Islet precursor cell (in vitro differentiated cells): ENCODE results near the gene SPG7.
A peak's percentile ranks its signal among the peaks of the same experiment; 100 is the strongest.
"Not testable (repeated sequence)": the region's sequence is repeated elsewhere in the genome, so short reads cannot be mapped to it uniquely, and the experiment has no call there.

Experiments used
- DNase-seq: peaks from one replicate; pipeline ENCODE4 v3.0.0-alpha.2; 2018

The SPG7 gene

GRCh38 chr16:89582614-89583196, 74.5 kb downstream of the SPG7 start:
- no peak for DNase-seq

GRCh38 chr16:89583197-89583894, 75.1 kb downstream of the SPG7 start:
- no peak for DNase-seq

GRCh38 chr16:89583895-89584644, 75.9 kb downstream of the SPG7 start:
- DNase-seq, result no peak

- no peak for DNase-seq
Measured at GRCh38 chr16:89584768-89585549, 76.8 kb downstream of the SPG7 start.

GRCh38 chr16:89586218-89586617, 78.0 kb downstream of the SPG7 start:
- no peak for DNase-seq

GRCh38 chr16:89586853-89587252, 78.7 kb downstream of the SPG7 start:
- no peak for DNase-seq

GRCh38 chr16:89587676-89588075, 79.5 kb downstream of the SPG7 start:
- DNase-seq, result not testable (repeated sequence)

GRCh38 chr16:89588413-89589109, 80.4 kb downstream of the SPG7 start:
- DNase-seq, result no peak

- DNase-seq, result no peak
Measured at GRCh38 chr16:89589241-89589926, 81.2 kb downstream of the SPG7 start.

GRCh38 chr16:89593841-89594240, 85.6 kb downstream of the SPG7 start:
- DNase-seq, result no peak

GRCh38 chr16:89595330-89596060, 87.3 kb downstream of the SPG7 start:
- DNase-seq, result no peak

- DNase-seq, result no peak
Measured at GRCh38 chr16:89596061-89596689, 88.0 kb downstream of the SPG7 start.

GRCh38 chr16:89596957-89597649, 88.9 kb downstream of the SPG7 start:
- no peak for DNase-seq

- DNase-seq, result no peak
Measured at GRCh38 chr16:89598199-89598598, 90.0 kb downstream of the SPG7 start.

- peak; percentile 90 for DNase-seq
Measured at GRCh38 chr16:89599451-89599858, 91.3 kb downstream of the SPG7 start.

GRCh38 chr16:89599902-89600301, 91.7 kb downstream of the SPG7 start:
- no peak for DNase-seq

GRCh38 chr16:89600427-89600826, 92.2 kb downstream of the SPG7 start:
- no peak for DNase-seq

- DNase-seq, result no peak
Measured at GRCh38 chr16:89600956-89601355, 92.8 kb downstream of the SPG7 start.

- DNase-seq, result no peak
Measured at GRCh38 chr16:89601906-89602272, 93.7 kb downstream of the SPG7 start.

GRCh38 chr16:89602273-89602951, 94.2 kb downstream of the SPG7 start:
- peak; percentile 95 for DNase-seq
